ENCODE measurements around the gene GSTO2.

The GSTO2 gene

GRCh38 chr10:104336821-104337467, 68.0 kb downstream of the GSTO2 start:
- FAIRE-seq = no peak
- TF ChIP-seq CTCF (IDR thresholded peaks at IDR 0.05; ENCODE audit: insufficient read depth, missing control alignments) = no peak
- no peak for DNase-seq (ENCODE audit: insufficient read length, low spot score)

GRCh38 chr10:104337521-104337984, 68.6 kb downstream of the GSTO2 start:
- DNase-seq (ENCODE audit: insufficient read length, low spot score) (no peak), FAIRE-seq (no peak)

DNA sequence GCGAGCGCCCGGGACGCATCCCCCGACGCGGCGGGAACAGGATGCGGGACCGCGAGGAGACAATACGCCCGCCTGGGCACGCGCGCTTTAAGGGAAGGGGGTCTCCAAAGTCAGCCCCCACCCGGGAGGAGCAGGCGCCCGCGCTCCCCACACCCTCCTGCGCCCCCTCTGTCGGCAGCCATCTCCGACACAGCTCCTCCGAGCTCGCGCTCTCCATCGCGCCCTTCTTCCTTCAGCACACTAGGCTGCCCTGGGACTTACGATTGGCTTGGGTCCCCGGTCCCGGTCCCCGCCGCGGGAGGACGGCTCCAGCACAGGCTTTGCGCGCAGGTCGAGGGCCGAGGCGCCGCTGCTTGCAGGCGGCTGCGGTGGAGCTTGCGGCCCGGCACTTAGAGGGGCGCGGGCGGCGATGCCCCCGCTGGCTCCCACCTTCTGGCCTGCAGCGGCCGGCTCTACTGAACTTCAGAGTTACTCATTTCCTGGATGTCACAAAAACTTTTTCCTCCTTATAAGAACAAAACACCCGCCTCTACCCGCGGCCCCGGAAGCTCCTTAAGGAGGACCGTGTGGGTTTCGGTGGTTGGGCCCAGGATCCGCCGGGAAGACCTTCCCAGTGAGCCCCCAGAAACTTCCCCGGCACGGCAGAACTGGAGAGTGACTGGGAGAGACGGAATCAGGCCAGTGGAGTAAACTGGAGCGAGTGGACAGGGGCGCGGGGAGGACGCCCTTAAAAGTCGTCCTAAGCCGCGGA, 69.2 kb downstream of the GSTO2 start, which contains the start of gene ITPRIP:
TSS of gene ITPRIP (minus strand) at position 481 of the 751 bp plus-strand sequence. CDS start 22,414 bp downstream, outside the sequence.
- FAIRE-seq (no peak), DNase-seq (ENCODE audit: insufficient read length, low spot score) (no peak)
- TF ChIP-seq CTCF (IDR thresholded peaks at IDR 0.05; ENCODE audit: insufficient read depth, missing control alignments) = peak; percentile 6

More at GRCh38 chr10:104337521-104337984, 68.6 kb downstream of the GSTO2 start:
- TF ChIP-seq CTCF (IDR thresholded peaks at IDR 0.05; ENCODE audit: insufficient read depth, missing control alignments) = no peak

- FAIRE-seq = no peak
- TF ChIP-seq CTCF (IDR thresholded peaks at IDR 0.05; ENCODE audit: insufficient read depth, missing control alignments) = no peak
- DNase-seq (ENCODE audit: insufficient read length, low spot score) = no peak
These were observed 70.6 kb downstream of the GSTO2 start for GRCh38 chr10:104339469-104340110.

- DNase-seq (ENCODE audit: insufficient read length, low spot score) = no peak
- no peak for TF ChIP-seq CTCF (IDR thresholded peaks at IDR 0.05; ENCODE audit: insufficient read depth, missing control alignments)
- FAIRE-seq = no peak
These were observed 71.1 kb downstream of the GSTO2 start for GRCh38 chr10:104340111-104340526.

DNA sequence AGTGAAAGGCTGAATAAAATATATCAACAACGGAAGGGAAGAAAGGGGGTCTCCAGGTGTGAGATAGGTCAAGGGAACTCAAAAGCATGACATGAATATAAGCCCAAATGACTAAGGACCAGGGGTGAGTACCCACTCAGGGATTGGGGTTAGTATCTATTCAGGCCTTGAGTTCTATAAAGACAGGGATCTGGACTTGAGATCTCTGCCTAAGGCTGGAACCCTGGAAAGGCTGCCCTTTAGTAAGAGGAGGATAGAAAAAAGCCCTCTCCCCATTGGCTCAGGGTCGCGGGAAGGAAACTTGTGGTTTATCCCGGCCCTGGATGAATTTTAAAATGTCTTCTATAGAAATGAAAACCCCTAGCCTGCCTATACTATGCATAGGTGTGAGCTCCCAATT, 71.7 kb downstream of the GSTO2 start:
- no peak for TF ChIP-seq CTCF (IDR thresholded peaks at IDR 0.05; ENCODE audit: insufficient read depth, missing control alignments)
- no peak for DNase-seq (ENCODE audit: insufficient read length, low spot score)
- no peak for FAIRE-seq

Data from D721Med (cell line).